Measurements from ENCODE around the gene HEBP1.

HEBP1 gene

DNA sequence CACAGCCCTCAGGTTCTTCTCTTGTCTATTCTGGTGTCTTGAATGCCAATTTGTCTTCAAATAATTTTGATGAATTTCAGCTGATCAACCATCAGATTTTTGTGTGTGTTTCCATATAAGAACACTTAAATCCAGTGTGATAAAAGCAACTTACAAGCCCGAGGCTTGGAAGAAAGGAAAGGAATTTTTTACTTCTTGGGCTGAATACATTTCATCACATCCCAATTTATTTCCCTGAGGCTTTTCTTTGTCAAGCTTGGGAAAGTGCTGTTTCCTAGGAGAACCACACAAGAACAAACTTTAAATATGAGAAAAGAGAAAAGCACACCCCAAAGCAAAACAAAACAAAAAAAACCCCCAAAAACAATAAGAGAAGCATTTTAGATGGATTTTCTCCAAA, 74.7 kb downstream of the HEBP1 start:
- in situ Hi-C loops (cut with HindIII; ENCODE audit: low sequenced_read_pairs), result no loop called here

Data from DLD1 (cell line).